Measurements from ENCODE around the gene PTPRD.

DNA sequence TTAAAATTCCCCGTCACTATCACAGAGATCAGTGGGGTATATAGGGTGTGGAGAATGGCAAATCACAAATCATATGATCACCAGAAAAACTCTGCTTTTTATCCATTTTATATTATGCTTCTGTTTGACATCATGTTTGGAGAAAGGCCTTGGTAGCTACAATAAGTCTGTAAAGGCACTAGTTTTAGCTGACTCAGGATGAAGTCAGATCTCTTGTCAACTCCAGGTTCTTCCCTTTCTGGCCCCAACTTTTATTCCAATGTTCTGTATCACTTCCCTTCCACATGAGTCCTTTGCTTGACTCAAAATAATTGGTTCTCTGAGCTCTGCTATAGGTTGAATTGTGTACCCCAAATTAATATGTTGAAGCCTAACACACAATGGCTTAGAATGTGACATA is 484.9 kb downstream of the PTPRD start:
- TF ChIP-seq CTCF (IDR thresholded peaks at IDR 0.05): no peak
- no peak for TF ChIP-seq EZH2 (IDR thresholded peaks at IDR 0.05; ENCODE audit: borderline replicate concordance, insufficient read depth, low read depth, low read length, poor library complexity, severe bottlenecking)

Data from B cell (primary cell).